Measurements from ENCODE around the gene FRYL.

Gene FRYL

GRCh38 chr4:48478273-48478672 is 301.8 kb downstream of the FRYL start:
- Histone ChIP-seq H3K4me3 (ENCODE audit: low read depth, low read length) (no peak overlapping the region), H3K9me3 (ENCODE audit: severe bottlenecking) (no peaks in the 10 kb centered on the region), H3K27ac (no peak overlapping the region), H3K36me3 (no peaks in the 10 kb centered on the region), H3K27me3 (ENCODE audit: insufficient read depth, low read depth, severe bottlenecking) (no peaks in the 10 kb centered on the region)
- DNase-seq, result no peak
- no peak for TF ChIP-seq CTCF (IDR thresholded peaks at IDR 0.05; ENCODE audit: low read depth, low read length)

GRCh38 chr4:48475770-48476169 is 304.3 kb downstream of the FRYL start:
- no peak for DNase-seq
- Histone ChIP-seq H3K4me3 (ENCODE audit: low read depth, low read length) (no peak overlapping the region), H3K9me3 (ENCODE audit: severe bottlenecking) (no peaks in the 10 kb centered on the region), H3K27me3 (ENCODE audit: insufficient read depth, low read depth, severe bottlenecking) (no peaks in the 10 kb centered on the region), H3K27ac (no peak overlapping the region), H3K36me3 (no peaks in the 10 kb centered on the region)
- no peak for TF ChIP-seq CTCF (IDR thresholded peaks at IDR 0.05; ENCODE audit: low read depth, low read length)

GRCh38 chr4:48472794-48473193 is 307.3 kb downstream of the FRYL start:
- Histone ChIP-seq H3K27ac (no peak overlapping the region), H3K36me3 (no peaks in the 10 kb centered on the region), H3K27me3 (ENCODE audit: insufficient read depth, low read depth, severe bottlenecking) (no peaks in the 10 kb centered on the region), H3K9me3 (ENCODE audit: severe bottlenecking) (no peaks in the 10 kb centered on the region), H3K4me3 (ENCODE audit: low read depth, low read length) (no peak overlapping the region)
- no peak for TF ChIP-seq CTCF (IDR thresholded peaks at IDR 0.05; ENCODE audit: low read depth, low read length)
- DNase-seq, result no peak

GRCh38 chr4:48470570-48470969 is 309.5 kb downstream of the FRYL start:
- TF ChIP-seq CTCF (IDR thresholded peaks at IDR 0.05; ENCODE audit: low read depth, low read length), result no peak
- H3K27me3 ChIP-seq (ENCODE audit: insufficient read depth, low read depth, severe bottlenecking), result no peaks in the 10 kb centered on the region
- H3K4me3 ChIP-seq (ENCODE audit: low read depth, low read length), result no peak overlapping the region
- no peaks in the 10 kb centered on the region for H3K9me3 ChIP-seq (ENCODE audit: severe bottlenecking)
- H3K27ac ChIP-seq, result peak overlapping the region; percentile 26
- H3K36me3 ChIP-seq, result no peaks in the 10 kb centered on the region
- DNase-seq, result no peak

GRCh38 chr4:48470137-48470536 is 309.9 kb downstream of the FRYL start:
- Histone ChIP-seq H3K27me3 (ENCODE audit: insufficient read depth, low read depth, severe bottlenecking) (no peaks in the 10 kb centered on the region), H3K27ac (peak overlapping the region; percentile 10; the same call in 1 of the 2 replicates), H3K9me3 (ENCODE audit: severe bottlenecking) (no peaks in the 10 kb centered on the region), H3K4me3 (ENCODE audit: low read depth, low read length) (no peak overlapping the region), H3K36me3 (no peaks in the 10 kb centered on the region)
- DNase-seq, result no peak
- no peak for TF ChIP-seq CTCF (IDR thresholded peaks at IDR 0.05; ENCODE audit: low read depth, low read length)

GRCh38 chr4:48467891-48468290 is 312.2 kb downstream of the FRYL start:
- Histone ChIP-seq H3K9me3 (ENCODE audit: severe bottlenecking) (no peaks in the 10 kb centered on the region), H3K4me3 (ENCODE audit: low read depth, low read length) (no peak overlapping the region), H3K27ac (no peak overlapping the region), H3K27me3 (ENCODE audit: insufficient read depth, low read depth, severe bottlenecking) (no peaks in the 10 kb centered on the region), H3K36me3 (no peaks in the 10 kb centered on the region)
- no peak for DNase-seq
- no peak for TF ChIP-seq CTCF (IDR thresholded peaks at IDR 0.05; ENCODE audit: low read depth, low read length)

Data from WERI-Rb-1 (cell line).